ENCODE data around the gene LPP.

- TF ChIP-seq POLR2AphosphoS5 (IDR thresholded peaks at IDR 0.05), result no peak
- no peak for TF ChIP-seq CTCF (IDR thresholded peaks at IDR 0.05)
- TF ChIP-seq EP300 (IDR thresholded peaks at IDR 0.05; ENCODE audit: low read depth), result no peak
- TF ChIP-seq POLR2A (IDR thresholded peaks at IDR 0.05), result no peak
Observed at GRCh38 chr3:188684276-188684675, 530.3 kb downstream of the LPP start.
